GM19238 (cell line): ENCODE results near the gene SNX8.
"Not testable (repeated sequence)": the region's sequence is repeated elsewhere in the genome, so short reads cannot be mapped to it uniquely, and the experiment has no call there.

ENCODE experiments used
- DNase-seq: peaks from one replicate; pipeline ENCODE4 v3.0.0; 2011; ENCODE audit warnings: low spot score; ENCODE audit not compliant: insufficient read length

SNX8 gene

GRCh38 chr7:2295936-2296620 is 18.2 kb downstream of the SNX8 start:
- DNase-seq, result no peak

GRCh38 chr7:2290877-2291276 is 23.4 kb downstream of the SNX8 start:
- DNase-seq, result no peak

- DNase-seq, result no peak
These were observed 24.6 kb downstream of the SNX8 start for GRCh38 chr7:2289621-2290020.

GRCh38 chr7:2289111-2289586 is 25.1 kb downstream of the SNX8 start:
- DNase-seq, result no peak

GRCh38 chr7:2288503-2288902 is 25.7 kb downstream of the SNX8 start:
- no peak for DNase-seq

- no peak for DNase-seq
These were observed 26.5 kb downstream of the SNX8 start for GRCh38 chr7:2287745-2288144.

- DNase-seq, result no peak
These were observed 31.2 kb downstream of the SNX8 start for GRCh38 chr7:2283074-2283473.

GRCh38 chr7:2282185-2282751 is 32.0 kb downstream of the SNX8 start:
- DNase-seq, result no peak

- DNase-seq, result no peak
These were observed 32.7 kb downstream of the SNX8 start for GRCh38 chr7:2281541-2281940.

GRCh38 chr7:2280424-2280823 is 33.8 kb downstream of the SNX8 start:
- no peak for DNase-seq

GRCh38 chr7:2279896-2280295 is 34.3 kb downstream of the SNX8 start:
- no peak for DNase-seq

- DNase-seq, result no peak
These were observed 36.2 kb downstream of the SNX8 start for GRCh38 chr7:2278026-2278425.

- DNase-seq, result no peak
These were observed 38.1 kb downstream of the SNX8 start for GRCh38 chr7:2276107-2276506.

GRCh38 chr7:2275101-2275500 is 39.1 kb downstream of the SNX8 start:
- DNase-seq, result no peak

- DNase-seq, result no peak
These were observed 39.6 kb downstream of the SNX8 start for GRCh38 chr7:2274666-2275065.

GRCh38 chr7:2273866-2274265 is 40.4 kb downstream of the SNX8 start:
- no peak for DNase-seq

- no peak for DNase-seq
These were observed 42.2 kb downstream of the SNX8 start for GRCh38 chr7:2272031-2272430.

- DNase-seq, result no peak
These were observed 42.8 kb downstream of the SNX8 start for GRCh38 chr7:2271273-2272026.

GRCh38 chr7:2270495-2270894 is 43.7 kb downstream of the SNX8 start:
- no peak for DNase-seq

- DNase-seq, result no peak
These were observed 44.2 kb downstream of the SNX8 start for GRCh38 chr7:2269991-2270460.

GRCh38 chr7:2269089-2269990 is 44.9 kb downstream of the SNX8 start:
- DNase-seq, result not testable (repeated sequence)
